Testis (tissue), 2 donors: Measurements from ENCODE around the gene KLF13.

ENCODE experiments used
- POLR2A ChIP-seq: fragments of 450-650 bp; IDR thresholded peaks from one replicate; pipeline ENCODE4 v1.6.1; 2017; ENCODE audit warnings: antibody characterized with exemption, mild to moderate bottlenecking, moderate library complexity
- TF ChIP-seq, protein P1 (sequence below), 3 experiments: fragments of 450-650 bp in 2 of 3; fragments of 200-600 bp in 1 of 3; sonication (generic) in 1 of 3; IDR thresholded peaks; one replicate each; pipeline ENCODE4 v1.5.1; 2016 to 2019; ENCODE audit warnings: antibody characterized with exemption in 3 of 3, mild to moderate bottlenecking in 2 of 3, moderate library complexity in 1 of 3

DNA sequence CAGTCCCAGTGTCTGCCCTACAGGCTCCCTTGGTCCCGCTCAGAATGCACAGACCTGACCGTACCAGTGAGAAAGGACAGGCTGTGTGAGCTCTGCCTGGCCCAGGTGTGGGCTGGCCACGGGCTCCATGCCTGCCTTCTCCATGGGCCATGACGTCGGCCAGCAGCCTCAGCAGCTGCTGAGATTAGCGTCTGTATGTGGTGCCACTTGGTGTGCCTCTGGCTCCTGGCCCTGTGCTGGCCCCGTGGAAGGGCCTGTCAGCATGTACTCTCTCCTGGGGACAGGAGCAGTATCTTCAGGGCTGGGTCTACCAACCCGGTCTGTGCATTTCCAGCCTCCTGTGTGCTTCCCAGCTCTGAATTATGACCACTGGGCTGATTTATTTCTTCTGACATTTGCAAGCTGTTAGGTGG, 25.7 kb downstream of the KLF13 start:
- no peak for TF ChIP-seq POLR2A
- TF ChIP-seq, protein P1, sequence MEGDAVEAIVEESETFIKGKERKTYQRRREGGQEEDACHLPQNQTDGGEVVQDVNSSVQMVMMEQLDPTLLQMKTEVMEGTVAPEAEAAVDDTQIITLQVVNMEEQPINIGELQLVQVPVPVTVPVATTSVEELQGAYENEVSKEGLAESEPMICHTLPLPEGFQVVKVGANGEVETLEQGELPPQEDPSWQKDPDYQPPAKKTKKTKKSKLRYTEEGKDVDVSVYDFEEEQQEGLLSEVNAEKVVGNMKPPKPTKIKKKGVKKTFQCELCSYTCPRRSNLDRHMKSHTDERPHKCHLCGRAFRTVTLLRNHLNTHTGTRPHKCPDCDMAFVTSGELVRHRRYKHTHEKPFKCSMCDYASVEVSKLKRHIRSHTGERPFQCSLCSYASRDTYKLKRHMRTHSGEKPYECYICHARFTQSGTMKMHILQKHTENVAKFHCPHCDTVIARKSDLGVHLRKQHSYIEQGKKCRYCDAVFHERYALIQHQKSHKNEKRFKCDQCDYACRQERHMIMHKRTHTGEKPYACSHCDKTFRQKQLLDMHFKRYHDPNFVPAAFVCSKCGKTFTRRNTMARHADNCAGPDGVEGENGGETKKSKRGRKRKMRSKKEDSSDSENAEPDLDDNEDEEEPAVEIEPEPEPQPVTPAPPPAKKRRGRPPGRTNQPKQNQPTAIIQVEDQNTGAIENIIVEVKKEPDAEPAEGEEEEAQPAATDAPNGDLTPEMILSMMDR (IDR thresholded peaks at IDR 0.05) = no peak
